KBM-7 (cell line): Measurements from ENCODE around the gene METTL27.
"Not testable (repeated sequence)": the region's sequence is repeated elsewhere in the genome, so short reads cannot be mapped to it uniquely, and the experiment has no call there.

Experiments used
- DNase-seq: peaks from one replicate; pipeline ENCODE4 v3.0.0-alpha.2; 2015
- in situ Hi-C: fragments of 300-500 bp; cut with MboI; formaldehyde crosslinking; loops from 2 replicates; pipeline ENCODE4 v1.14.3; 2020; ENCODE audit warnings: low sequenced_read_pairs, low pct_unique_long_range_greater_than_20kb, mixed read lengths

METTL27 gene

DNA sequence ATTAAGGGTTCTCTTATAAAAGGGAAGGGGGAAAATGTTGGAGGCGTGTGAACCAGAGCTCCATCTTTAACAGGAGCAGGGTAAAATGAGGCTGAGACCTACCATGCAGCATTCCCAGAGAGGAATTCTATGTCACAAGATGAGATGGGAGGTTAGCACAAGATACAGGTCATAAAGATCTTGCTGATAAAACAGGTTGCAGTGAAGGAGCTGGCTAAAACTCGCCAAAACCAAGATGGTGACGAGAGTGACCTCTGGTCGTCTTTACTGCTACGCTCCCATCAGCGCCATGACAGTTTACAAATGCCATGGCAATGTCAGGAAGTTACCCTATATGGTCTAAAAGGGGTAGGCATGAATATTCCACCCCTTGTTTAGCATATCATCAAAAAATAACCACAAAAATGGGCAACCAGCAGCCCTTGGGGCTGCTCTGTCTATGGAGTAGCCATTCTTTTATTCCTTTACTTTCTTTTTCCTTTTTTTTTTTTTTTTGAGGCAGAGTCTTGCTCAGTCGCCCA, 51.1 kb downstream of the METTL27 start:
- DNase-seq, in situ Hi-C loops: not testable (repeated sequence)

DNA sequence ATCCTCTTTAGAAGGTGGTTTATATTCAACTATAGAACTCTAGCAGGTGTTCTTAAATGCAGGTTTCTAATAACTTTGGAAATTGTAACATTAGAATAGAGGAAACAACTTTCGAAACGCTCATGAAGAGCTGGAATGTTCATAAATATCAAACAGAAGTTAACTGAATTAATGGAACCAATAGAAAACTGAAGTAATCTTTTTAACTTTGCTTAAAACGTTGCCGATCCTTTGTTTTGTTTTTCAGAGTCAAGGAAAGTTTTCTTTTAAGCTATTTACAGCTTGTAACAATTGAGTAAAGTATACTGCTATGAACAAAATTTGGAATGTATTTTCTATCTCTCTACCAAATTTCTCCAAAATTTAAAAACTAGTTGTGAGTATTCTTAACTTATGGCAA, 53.3 kb downstream of the METTL27 start:
- no peak for DNase-seq
- in situ Hi-C loops = no loop called here

DNA sequence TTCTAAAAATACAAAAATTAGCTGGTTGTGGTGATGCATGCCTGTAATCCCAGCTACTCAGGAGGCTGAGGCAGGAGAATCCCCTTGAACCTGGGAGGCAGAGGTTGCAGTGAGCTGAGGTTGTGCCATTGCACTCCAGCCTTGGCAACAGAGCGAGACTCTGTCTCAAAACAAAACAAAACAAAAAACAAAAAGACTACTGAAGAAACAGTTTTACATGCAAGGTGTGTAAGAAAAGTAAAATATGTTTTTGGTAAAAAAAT, 54.6 kb downstream of the METTL27 start:
- in situ Hi-C loops, DNase-seq: not testable (repeated sequence)

DNA sequence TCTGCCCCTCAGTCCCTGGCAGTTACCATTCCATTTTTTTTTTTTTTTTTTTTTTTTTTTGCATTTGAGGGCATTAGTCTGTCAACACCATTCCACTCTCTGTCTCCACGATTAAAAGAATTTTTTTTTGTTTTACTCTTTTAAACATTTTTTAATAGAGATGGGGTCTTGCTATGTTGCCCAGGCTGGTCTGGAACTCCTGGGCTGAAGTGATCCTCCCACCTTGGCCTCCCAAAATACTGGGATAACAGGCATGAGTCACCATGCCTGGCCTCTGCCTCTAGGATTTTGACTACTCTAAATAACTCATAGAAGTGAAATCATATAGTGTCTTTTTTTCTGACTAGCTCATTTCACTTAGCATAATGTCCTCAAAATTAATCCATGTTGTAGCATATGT, 55.7 kb downstream of the METTL27 start:
- no peak for DNase-seq
- in situ Hi-C loops = no loop called here
